GM12865 (cell line): ENCODE measurements around the gene HOXA13.

Experiments used
- DNase-seq: peaks from one replicate; pipeline ENCODE4 v3.0.0; 2010; ENCODE audit warnings: low read depth
- H3K4me3 ChIP-seq: 2 replicates; pipeline ENCODE4 v1.5.1; 2011; ENCODE audit warnings: mild to moderate bottlenecking, low read depth, low read length, control low read depth
- TF ChIP-seq, protein P1 (sequence below): IDR thresholded peaks from 2 replicates; pipeline ENCODE4 v1.5.1; 2011; ENCODE audit warnings: low read length, control low read depth, low read depth, inconsistent platforms; ENCODE audit not compliant: insufficient read depth; ENCODE audit errors: missing control alignments

HOXA13 gene

DNA sequence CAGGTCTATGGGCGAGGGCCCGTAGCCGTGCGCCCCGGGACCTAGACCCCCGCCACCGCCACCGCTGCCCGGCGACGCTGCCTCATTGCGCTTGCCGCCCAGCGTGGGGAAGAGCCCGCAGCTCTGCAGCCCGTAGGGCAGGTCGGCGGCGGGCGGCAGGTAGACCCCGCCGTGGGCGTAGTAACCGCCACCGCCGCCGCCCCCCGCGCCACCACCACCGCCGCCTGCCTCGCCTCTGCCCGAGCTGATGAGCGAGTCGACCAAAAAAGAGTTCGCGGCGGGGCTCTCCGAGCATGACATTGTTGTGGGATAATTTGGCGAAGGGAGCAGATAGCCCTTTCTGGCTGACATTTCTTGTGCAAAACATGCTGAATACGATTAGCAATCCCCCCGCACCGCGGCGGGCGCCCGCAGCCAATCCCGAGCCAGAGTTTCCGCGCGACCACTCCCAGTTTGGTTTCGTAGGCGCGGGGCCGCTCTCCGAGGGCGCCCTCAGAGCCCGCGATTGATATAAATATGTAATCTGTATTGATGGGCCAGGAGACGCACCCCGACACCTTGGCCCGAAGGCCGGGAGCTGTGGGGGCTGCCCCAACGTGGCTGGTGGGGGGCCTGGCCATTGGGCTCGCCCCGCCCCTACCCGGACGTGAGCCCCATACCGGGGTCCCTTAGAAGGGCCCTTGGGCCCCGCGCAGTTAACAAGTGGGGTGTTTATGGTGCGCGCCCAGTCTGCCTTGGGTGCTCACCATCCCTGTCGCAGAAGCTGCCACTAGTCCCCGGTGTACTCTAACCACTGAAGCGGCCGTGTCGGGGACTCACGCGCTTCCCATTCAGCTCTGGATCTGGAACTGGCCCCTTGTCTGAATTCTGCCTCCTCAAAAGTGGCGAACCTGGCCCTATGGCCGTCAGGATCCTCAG is 25.7 kb downstream of the HOXA13 start, which contains the start of gene HOXA10:
Gene HOXA10, minus strand, starts transcription at position 365 of the 918 bp plus-strand sequence. Its CDS starts 14 bp downstream, at position 351.
- peak within 1 kb of the TSS; percentile 46 for H3K4me3 ChIP-seq
- TF ChIP-seq, protein P1, sequence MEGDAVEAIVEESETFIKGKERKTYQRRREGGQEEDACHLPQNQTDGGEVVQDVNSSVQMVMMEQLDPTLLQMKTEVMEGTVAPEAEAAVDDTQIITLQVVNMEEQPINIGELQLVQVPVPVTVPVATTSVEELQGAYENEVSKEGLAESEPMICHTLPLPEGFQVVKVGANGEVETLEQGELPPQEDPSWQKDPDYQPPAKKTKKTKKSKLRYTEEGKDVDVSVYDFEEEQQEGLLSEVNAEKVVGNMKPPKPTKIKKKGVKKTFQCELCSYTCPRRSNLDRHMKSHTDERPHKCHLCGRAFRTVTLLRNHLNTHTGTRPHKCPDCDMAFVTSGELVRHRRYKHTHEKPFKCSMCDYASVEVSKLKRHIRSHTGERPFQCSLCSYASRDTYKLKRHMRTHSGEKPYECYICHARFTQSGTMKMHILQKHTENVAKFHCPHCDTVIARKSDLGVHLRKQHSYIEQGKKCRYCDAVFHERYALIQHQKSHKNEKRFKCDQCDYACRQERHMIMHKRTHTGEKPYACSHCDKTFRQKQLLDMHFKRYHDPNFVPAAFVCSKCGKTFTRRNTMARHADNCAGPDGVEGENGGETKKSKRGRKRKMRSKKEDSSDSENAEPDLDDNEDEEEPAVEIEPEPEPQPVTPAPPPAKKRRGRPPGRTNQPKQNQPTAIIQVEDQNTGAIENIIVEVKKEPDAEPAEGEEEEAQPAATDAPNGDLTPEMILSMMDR = no peak
- no peak for DNase-seq

DNA sequence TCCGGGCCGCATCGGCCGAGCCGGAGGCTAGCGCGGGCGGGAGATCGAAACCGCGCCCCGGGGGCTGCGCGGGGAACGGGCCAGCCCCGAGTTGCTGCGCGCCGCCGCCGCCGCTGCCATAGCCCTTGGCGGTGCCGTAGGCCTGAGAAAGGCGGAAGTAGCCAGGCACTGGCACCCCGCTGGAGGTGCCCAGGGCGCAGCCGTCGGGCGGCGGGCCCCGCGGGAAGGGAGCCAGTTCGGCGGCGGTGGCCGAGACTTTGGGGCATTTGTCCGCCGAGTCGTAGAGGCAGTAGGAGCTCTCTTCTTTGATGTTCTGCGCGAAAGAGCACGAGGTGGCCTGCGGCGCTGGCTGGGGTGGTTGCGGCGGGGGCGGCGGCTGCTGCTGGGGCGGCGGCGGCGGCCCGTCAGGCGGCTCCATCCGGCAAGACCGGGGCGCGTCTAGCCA is 26.4 kb downstream of the HOXA13 start:
- no peak for DNase-seq
- TF ChIP-seq, protein P1 = no peak
- H3K4me3 ChIP-seq = peak overlapping the region; percentile 46

DNA sequence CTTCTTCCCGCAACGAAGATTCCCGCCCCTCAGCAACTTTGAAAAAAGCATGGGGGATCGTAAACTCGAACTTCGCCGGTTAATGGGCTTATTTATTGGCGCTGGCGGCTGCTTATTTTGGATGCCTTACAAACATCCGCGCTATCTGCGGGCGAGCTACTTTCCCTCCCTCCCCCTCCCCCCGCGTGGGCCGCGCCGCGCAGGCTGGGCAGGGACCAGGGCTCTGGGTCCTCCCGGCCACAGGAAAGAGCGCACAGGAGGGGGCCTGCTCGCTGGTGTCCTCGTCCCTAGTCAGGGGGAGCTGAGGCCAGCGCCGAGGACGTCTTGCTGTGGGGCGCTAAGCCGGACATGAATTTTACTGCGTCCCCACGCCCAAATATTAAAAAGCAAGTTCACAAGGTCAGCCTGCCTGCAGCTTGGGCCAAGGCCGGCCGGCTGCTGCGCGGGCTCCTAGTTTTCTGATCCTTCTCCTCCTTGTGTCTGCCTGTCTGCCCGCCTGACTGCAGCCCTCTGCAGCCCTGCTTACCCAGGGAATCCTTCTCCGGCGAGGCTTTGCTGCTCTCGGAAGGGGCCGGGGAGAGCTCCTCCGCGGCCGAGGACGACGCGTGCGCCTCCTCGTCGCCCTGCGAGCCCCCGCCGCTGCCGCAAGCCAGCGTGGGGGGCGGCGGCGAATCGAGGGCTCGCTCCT is 26.9 kb downstream of the HOXA13 start:
- peak overlapping the region; percentile 46 for H3K4me3 ChIP-seq
- DNase-seq = no peak
- TF ChIP-seq, protein P1 = no peak

DNA sequence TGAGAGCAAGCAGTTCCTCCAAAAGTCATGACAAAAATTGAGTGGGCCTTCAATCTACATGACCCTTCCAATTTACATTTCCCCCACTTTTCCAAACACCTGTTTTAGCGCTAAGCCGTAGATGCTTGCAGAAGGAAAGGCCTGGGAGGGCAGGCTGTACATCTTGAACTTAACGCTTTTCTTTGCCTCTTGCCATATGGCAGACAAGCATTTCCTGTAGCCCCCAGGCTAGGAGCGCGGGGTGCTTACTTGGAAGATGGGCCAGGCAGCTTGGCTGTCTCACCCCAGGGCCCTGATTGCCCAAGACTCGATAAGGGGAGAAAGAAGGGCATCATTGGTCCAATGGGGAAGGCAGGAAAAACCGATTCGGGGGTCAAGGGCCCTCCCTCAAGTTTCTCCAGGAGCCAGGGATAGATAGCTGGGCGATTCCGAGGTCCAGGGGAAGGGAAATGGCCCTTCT is 27.5 kb downstream of the HOXA13 start:
- no peak for DNase-seq
- no peak overlapping the region for H3K4me3 ChIP-seq
- TF ChIP-seq, protein P1 = no peak

DNA sequence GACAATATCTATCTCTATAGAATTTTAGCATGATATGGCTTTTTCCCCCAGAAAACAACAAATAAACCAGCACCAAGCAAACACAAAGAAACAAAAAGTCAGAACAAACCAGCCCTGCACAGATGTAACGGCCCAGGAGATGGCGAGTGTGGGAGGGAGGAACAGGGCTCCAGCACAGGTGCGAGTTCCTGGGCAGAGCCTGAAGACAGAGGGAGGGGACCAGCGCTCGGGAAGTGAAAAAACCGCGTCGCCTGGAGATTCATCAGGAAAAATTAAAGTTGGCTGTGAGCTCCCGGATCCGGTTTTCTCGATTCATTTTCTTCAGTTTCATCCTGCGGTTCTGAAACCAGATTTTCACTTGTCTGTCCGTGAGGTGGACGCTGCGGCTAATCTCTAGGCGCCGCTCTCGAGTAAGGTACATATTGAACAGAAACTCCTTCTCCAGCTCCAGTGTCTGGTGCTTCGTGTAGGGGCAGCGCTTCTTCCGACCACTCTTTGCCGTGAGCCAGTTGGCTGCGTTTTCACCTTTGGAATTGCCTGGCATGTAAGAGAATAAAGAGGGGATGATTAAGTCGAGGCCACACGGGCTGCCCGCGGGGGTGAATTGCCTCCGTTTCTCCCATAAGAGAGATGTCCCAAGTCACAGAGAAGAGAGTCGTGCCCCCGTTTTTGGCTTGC is 28.1 kb downstream of the HOXA13 start:
- no peak overlapping the region for H3K4me3 ChIP-seq
- no peak for DNase-seq
- TF ChIP-seq, protein P1 = no peak

DNA sequence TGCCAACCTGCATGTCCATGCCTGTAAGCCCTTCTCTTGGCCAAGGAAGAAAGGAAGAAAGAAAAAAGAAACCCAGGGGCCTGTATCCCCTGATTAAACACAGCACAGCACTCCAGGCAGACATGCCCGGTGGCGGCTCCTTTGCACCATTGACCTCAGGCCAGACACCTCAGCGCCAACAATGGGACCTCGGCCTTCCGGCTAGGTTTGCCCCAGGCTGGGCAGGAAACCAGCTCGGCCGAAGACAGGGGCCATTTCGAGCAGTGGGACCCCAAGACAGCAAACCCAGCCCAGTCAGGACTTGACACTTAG is 28.6 kb downstream of the HOXA13 start:
- no peak for DNase-seq
- H3K4me3 ChIP-seq = no peak overlapping the region
- TF ChIP-seq, protein P1 = no peak
